SU-DHL-6 (cell line): Measurements from ENCODE around the gene FAM72D.
"Not testable (repeated sequence)": the region's sequence is repeated elsewhere in the genome, so short reads cannot be mapped to it uniquely, and the experiment has no call there.

Source experiments
- EZH2phosphoT487 ChIP-seq: fragments of 200-600 bp; sonication (generic), shearing (Covaris generic); conservative IDR thresholded peaks from 2 replicates; pipeline ENCODE4 v1.6.1; 2018; ENCODE audit warnings: mild to moderate bottlenecking, antibody characterized with exemption, low read length, moderate library complexity, mixed read lengths
- TF ChIP-seq, protein P1 (sequence below): fragments of 200-600 bp; sonication (generic); IDR thresholded peaks from one replicate; pipeline ENCODE4 v1.5.1; 2017; ENCODE audit warnings: antibody characterized with exemption, mild to moderate bottlenecking, low read length, moderate library complexity; ENCODE audit not compliant: insufficient read depth, poor library complexity, severe bottlenecking

DNA sequence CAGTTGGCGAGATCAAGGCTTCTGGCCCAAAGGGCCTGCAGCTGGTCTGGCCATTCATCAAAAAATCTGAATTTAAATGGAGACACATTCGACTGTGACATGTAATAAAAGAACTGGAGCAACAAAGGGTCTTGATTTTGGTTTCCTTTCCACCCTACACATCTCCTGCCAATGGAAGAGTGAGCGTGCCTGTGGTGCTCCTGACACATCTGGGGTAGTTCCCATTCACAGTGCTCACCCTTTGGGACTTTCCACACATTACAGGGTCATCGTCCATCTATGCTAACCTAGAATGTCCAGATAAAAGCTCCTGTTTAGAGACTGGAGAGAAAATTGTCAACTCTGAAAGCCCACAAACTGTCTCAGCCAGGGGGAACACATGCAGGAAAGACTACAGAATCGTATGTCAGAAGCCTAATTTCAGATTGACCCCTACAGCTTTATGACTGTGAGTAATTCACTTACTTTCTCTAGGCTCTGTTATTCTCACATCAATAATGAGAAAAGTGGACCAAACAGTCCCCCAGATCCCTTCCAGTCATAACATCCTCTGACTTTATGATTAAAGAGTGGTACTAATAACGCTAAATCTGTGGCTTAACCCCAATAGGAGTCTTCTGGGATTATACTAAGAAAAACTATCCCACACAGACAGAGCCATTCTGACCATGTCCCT lies 47.5 kb upstream of the FAM72D start:
- TF ChIP-seq EZH2phosphoT487: not testable (repeated sequence)
- TF ChIP-seq, protein P1, sequence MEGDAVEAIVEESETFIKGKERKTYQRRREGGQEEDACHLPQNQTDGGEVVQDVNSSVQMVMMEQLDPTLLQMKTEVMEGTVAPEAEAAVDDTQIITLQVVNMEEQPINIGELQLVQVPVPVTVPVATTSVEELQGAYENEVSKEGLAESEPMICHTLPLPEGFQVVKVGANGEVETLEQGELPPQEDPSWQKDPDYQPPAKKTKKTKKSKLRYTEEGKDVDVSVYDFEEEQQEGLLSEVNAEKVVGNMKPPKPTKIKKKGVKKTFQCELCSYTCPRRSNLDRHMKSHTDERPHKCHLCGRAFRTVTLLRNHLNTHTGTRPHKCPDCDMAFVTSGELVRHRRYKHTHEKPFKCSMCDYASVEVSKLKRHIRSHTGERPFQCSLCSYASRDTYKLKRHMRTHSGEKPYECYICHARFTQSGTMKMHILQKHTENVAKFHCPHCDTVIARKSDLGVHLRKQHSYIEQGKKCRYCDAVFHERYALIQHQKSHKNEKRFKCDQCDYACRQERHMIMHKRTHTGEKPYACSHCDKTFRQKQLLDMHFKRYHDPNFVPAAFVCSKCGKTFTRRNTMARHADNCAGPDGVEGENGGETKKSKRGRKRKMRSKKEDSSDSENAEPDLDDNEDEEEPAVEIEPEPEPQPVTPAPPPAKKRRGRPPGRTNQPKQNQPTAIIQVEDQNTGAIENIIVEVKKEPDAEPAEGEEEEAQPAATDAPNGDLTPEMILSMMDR: not testable (repeated sequence)
